ENCODE measurements around the gene MT3. TPM values are rescaled to one million over a fixed set of nuclear protein-coding genes. Genes with fewer than 3 reads are reported as not detected.

The MT3 gene
- total RNA-seq, 4 donors from 2014 or later: 4.2 TPM; not detected in 3

DNA sequence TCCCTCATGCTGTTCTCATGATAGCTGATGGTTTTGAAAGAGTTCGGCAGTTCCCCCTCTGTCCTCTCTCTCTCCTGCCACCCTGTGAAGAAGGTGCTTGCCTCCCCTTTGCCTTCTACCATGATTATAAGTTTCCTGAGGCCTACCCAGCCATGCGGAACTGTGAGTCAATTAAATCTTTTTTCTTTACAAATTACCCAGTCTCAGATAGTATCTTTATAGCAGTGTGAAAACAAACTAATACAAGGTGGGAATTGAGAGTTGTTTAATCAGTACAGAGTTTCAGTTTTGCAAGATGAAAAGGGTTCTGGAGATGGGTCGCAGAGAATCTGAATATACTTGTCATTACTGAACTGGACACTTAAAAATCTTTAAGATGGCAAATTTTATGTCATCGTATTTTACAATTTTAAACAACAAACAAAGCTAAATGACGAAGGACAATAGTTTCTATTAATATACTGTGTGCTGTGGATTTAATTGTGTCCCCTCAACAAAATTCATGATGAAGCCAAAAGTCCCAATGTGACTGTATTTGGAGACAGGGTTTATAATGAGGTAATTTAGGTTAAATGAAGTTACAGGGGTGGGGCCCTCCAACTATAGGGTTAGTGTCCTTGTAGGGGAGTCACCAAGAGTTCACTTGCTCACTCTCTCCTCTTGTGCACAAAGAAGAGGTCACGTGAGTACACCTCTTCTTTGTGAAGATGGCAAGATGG is 4.4 kb downstream of the MT3 start:
- Histone ChIP-seq H3K9me3 (no peaks in the 10 kb centered on the region), H3K27me3 (peaks cover 21% of the 10 kb centered on the region), H3K36me3 (no peaks in the 10 kb centered on the region), H3K27ac (no peak overlapping the region), H3K4me3 (no peak overlapping the region), H3K4me1 (peaks cover 0 to 13% (median 11%) of the 10 kb centered on the region in 4 donors)
- no peak for DNase-seq
- TF ChIP-seq EP300 (IDR thresholded peaks at IDR 0.05; ENCODE audit: low read depth) (no peak), POLR2A (IDR thresholded peaks at IDR 0.05) (no peak), POLR2AphosphoS5 (IDR thresholded peaks at IDR 0.05) (no peak)
- TF ChIP-seq, protein P1, sequence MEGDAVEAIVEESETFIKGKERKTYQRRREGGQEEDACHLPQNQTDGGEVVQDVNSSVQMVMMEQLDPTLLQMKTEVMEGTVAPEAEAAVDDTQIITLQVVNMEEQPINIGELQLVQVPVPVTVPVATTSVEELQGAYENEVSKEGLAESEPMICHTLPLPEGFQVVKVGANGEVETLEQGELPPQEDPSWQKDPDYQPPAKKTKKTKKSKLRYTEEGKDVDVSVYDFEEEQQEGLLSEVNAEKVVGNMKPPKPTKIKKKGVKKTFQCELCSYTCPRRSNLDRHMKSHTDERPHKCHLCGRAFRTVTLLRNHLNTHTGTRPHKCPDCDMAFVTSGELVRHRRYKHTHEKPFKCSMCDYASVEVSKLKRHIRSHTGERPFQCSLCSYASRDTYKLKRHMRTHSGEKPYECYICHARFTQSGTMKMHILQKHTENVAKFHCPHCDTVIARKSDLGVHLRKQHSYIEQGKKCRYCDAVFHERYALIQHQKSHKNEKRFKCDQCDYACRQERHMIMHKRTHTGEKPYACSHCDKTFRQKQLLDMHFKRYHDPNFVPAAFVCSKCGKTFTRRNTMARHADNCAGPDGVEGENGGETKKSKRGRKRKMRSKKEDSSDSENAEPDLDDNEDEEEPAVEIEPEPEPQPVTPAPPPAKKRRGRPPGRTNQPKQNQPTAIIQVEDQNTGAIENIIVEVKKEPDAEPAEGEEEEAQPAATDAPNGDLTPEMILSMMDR (IDR thresholded peaks at IDR 0.05): no peak
- in situ Hi-C loops (cut with MboI; ENCODE audit: low pct_ligation_motif_present in 1 of 4, low pct_unique_long_range_greater_than_20kb in 1 of 4, low sequenced_read_pairs in 3 of 4) (no loop called here), intact Hi-C loops (cut with DNase I; ENCODE audit: low total_unique reads) (no loop called here)
- WGBS, 2 donors (ENCODE audit: low coverage in 1 of 2): 73 to 91% methylated on average over 4 to 6 of the region's 6 CpGs

DNA sequence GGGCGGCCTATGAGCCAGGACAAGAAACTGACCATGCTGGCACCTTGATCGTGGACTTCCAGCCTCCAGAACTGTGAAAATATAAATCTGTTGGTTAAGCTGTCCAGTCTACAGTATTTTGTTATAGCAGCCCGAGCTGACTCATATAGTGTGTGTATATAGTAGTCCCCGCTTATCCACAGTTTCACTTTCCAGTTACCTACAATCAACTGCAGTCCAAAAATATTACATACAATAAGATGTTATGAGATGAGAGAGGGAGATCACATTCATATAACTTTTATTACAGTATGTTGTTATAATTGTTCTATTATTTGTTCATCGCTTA is 4.9 kb downstream of the MT3 start:
- intact Hi-C loops (cut with DNase I; ENCODE audit: low total_unique reads): no loop called here
- Histone ChIP-seq H3K27me3 (peaks cover 16% of the 10 kb centered on the region), H3K4me3 (no peak overlapping the region), H3K27ac (no peak overlapping the region), H3K4me1 (peaks cover 0 to 10% (median 7%) of the 10 kb centered on the region in 4 donors), H3K9me3 (no peaks in the 10 kb centered on the region), H3K36me3 (no peaks in the 10 kb centered on the region)
- DNase-seq: no peak
- in situ Hi-C loops (cut with MboI; ENCODE audit: low pct_ligation_motif_present in 1 of 4, low pct_unique_long_range_greater_than_20kb in 1 of 4, low sequenced_read_pairs in 3 of 4): no loop called here
- 89 to 100% methylated on average over 3 to 5 of the region's 5 CpGs for WGBS, 2 donors (ENCODE audit: low coverage in 1 of 2)
- no peak for TF ChIP-seq POLR2AphosphoS5 (IDR thresholded peaks at IDR 0.05)
- TF ChIP-seq, protein P1 (IDR thresholded peaks at IDR 0.05): no peak
- no peak for TF ChIP-seq EP300 (IDR thresholded peaks at IDR 0.05; ENCODE audit: low read depth)
- TF ChIP-seq POLR2A (IDR thresholded peaks at IDR 0.05): no peak

DNA sequence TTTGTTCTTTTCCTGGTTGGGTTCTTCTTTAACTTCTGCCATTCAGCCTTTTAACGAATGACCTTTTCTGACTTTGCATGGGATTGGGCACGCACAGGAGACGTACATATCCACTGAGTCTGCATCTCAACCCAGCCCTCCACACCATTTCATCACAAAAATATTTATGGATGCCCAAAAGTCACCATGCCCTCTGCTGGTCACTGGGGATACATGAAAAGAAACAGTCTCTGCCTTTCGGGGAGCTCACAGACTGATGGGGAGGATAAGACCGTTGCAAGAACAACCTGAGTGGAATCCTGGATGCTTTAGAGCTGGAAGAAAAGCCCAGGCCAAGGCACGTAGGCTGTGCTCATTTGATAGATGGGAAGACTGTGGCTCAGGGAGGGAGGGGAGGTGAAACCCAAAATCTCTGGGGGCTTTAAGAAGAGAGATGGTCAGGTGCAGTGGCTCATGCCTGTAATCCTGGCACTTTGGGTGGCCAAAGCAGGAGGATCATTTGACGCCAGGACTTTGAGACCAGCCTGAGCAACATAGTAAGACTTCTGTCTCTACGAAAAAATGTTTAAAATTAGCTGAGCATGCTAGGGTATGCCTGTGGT is 11.2 kb downstream of the MT3 start:
- DNase-seq: no peak
- Histone ChIP-seq H3K4me3 (no peak overlapping the region), H3K9me3 (no peaks in the 10 kb centered on the region), H3K27me3 (no peaks in the 10 kb centered on the region), H3K27ac (no peak overlapping the region), H3K36me3 (no peaks in the 10 kb centered on the region), H3K4me1 (no peaks in the 10 kb centered on the region)
- no peak for TF ChIP-seq POLR2AphosphoS5 (IDR thresholded peaks at IDR 0.05)
- TF ChIP-seq, protein P1 (IDR thresholded peaks at IDR 0.05): peak; percentile 48 to 54 (median 53)
- TF ChIP-seq POLR2A (IDR thresholded peaks at IDR 0.05): no peak
- WGBS, 2 donors (ENCODE audit: low coverage in 1 of 2): 31 to 67% methylated on average over 3 to 8 of the region's 8 CpGs
- in situ Hi-C loops (cut with MboI; ENCODE audit: low pct_ligation_motif_present in 1 of 4, low pct_unique_long_range_greater_than_20kb in 1 of 4, low sequenced_read_pairs in 3 of 4) (no loop called here), intact Hi-C loops (cut with DNase I; ENCODE audit: low total_unique reads) (no loop called here)

DNA sequence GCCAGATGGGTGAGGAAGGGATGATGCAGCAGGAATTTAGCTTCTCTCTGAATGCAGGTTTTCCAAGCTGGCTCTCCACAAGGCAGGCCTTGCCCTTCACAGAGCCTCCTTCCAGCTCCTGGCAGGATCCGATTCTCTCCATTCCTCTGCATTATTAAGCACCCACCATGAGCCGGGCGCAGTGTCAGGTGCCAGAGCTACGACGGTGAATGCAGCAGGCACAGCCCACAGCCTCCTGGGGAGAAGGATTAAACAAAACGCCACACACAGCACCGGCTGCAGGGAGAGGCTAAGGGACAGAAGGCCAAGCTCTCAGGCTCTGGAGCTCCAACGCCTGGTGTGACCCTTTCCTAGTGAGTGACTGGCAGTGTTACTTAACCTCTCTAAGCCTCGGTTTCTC is 12.0 kb downstream of the MT3 start:
- intact Hi-C loops (cut with DNase I; ENCODE audit: low total_unique reads): no loop called here

More for the DNA sequence above, 12.0 kb downstream of the MT3 start:
- Histone ChIP-seq H3K9me3 (no peaks in the 10 kb centered on the region), H3K27me3 (no peaks in the 10 kb centered on the region), H3K4me3 (no peak overlapping the region), H3K36me3 (no peaks in the 10 kb centered on the region), H3K4me1 (no peaks in the 10 kb centered on the region), H3K27ac (no peak overlapping the region)
- no peak for DNase-seq
- 69 to 83% methylated on average over 1 to 9 of the region's 9 CpGs for WGBS, 2 donors (ENCODE audit: low coverage in 1 of 2)
- TF ChIP-seq, protein P1 (IDR thresholded peaks at IDR 0.05): no peak
- no peak for TF ChIP-seq POLR2AphosphoS5 (IDR thresholded peaks at IDR 0.05)
- in situ Hi-C loops (cut with MboI; ENCODE audit: low pct_ligation_motif_present in 1 of 4, low pct_unique_long_range_greater_than_20kb in 1 of 4, low sequenced_read_pairs in 3 of 4): no loop called here
